Neutrophil (primary cell): ENCODE results near the gene RPN2.

Experiments used
- H3K27ac ChIP-seq: fragments of 200-600 bp; sonication (generic); 2 replicates; pipeline ENCODE4 v1.5.1; 2016; ENCODE audit warnings: mild to moderate bottlenecking, moderate library complexity
- H3K27me3 ChIP-seq: fragments of 200-600 bp; sonication (generic); 2 replicates; pipeline ENCODE4 v1.6.0; 2016; ENCODE audit warnings: mild to moderate bottlenecking
- H3K36me3 ChIP-seq: fragments of 200-600 bp; sonication (generic); 2 replicates; pipeline ENCODE4 v1.5.1; 2017
- H3K4me1 ChIP-seq, 2 experiments: fragments of 200-600 bp in 1 of 2; sonication (generic) in 1 of 2; 1 replicate in 1 of 2; 2 replicates in 1 of 2; pipeline versions ENCODE4 v1.5.1 to v1.6.1; 2013 to 2016; ENCODE audit warnings: low read depth in 1 of 2, low read length in 1 of 2, mild to moderate bottlenecking in 1 of 2, moderate library complexity in 1 of 2; ENCODE audit not compliant: control insufficient read depth in 1 of 2, insufficient read depth in 1 of 2
- H3K4me3 ChIP-seq, 2 experiments: fragments of 200-600 bp in 1 of 2; sonication (generic) in 1 of 2; 1 replicate in 1 of 2; 2 replicates in 1 of 2; pipeline ENCODE4 v1.5.1; 2013 to 2016; ENCODE audit warnings: low read depth in 1 of 2, low read length in 1 of 2, mild to moderate bottlenecking in 1 of 2, moderate library complexity in 1 of 2
- H3K9me3 ChIP-seq: fragments of 200-600 bp; sonication (generic); 2 replicates; pipeline ENCODE4 v1.5.1; 2016
- CTCF ChIP-seq: fragments of 200-600 bp; sonication (generic); IDR thresholded peaks from 2 replicates; pipeline ENCODE4 v1.5.1; 2016; ENCODE audit warnings: antibody characterized with exemption

The RPN2 gene

GRCh38 chr20:37193226-37193625 lies 14.1 kb downstream of the RPN2 start:
- Histone ChIP-seq H3K4me1 (peaks cover 6% of the 10 kb centered on the region in 2 experiments), H3K4me3 (no peak overlapping the region), H3K9me3 (no peaks in the 10 kb centered on the region), H3K27ac (no peak overlapping the region), H3K27me3 (no peaks in the 10 kb centered on the region), H3K36me3 (peaks cover 14% of the 10 kb centered on the region)
- TF ChIP-seq CTCF, result no peak

GRCh38 chr20:37193821-37194220 lies 14.7 kb downstream of the RPN2 start:
- TF ChIP-seq CTCF, result no peak
- Histone ChIP-seq H3K4me1 (peaks cover 6% of the 10 kb centered on the region in 2 experiments), H3K36me3 (peaks cover 17% of the 10 kb centered on the region), H3K27ac (no peak overlapping the region), H3K9me3 (no peaks in the 10 kb centered on the region), H3K27me3 (no peaks in the 10 kb centered on the region), H3K4me3 (no peak overlapping the region)

GRCh38 chr20:37194621-37195417 lies 15.7 kb downstream of the RPN2 start:
- no peaks in the 10 kb centered on the region for H3K27me3 ChIP-seq
- peaks cover 6% of the 10 kb centered on the region in 2 experiments for H3K4me1 ChIP-seq
- peaks cover 22% of the 10 kb centered on the region for H3K36me3 ChIP-seq
- TF ChIP-seq CTCF, result no peak
- peak overlapping the region; percentile 27 for H3K27ac ChIP-seq
- H3K4me3 ChIP-seq, result no peak overlapping the region
- H3K9me3 ChIP-seq, result no peaks in the 10 kb centered on the region

- Histone ChIP-seq H3K36me3 (peaks cover 37% of the 10 kb centered on the region), H3K4me1 (peaks cover 6% of the 10 kb centered on the region in 2 experiments), H3K4me3 (no peak overlapping the region)
Measured at GRCh38 chr20:37198932-37199660, 20.0 kb downstream of the RPN2 start.

GRCh38 chr20:37200376-37200775 lies 21.2 kb downstream of the RPN2 start:
- Histone ChIP-seq H3K4me1 (no peaks in the 10 kb centered on the region), H3K4me3 (no peak overlapping the region), H3K27ac (no peak overlapping the region), H3K9me3 (no peaks in the 10 kb centered on the region), H3K27me3 (no peaks in the 10 kb centered on the region), H3K36me3 (peaks cover 50% of the 10 kb centered on the region)
- no peak for TF ChIP-seq CTCF

More at GRCh38 chr20:37198932-37199660, 20.0 kb downstream of the RPN2 start:
- no peaks in the 10 kb centered on the region for H3K9me3 ChIP-seq
- no peak overlapping the region for H3K27ac ChIP-seq
- no peak for TF ChIP-seq CTCF
- H3K27me3 ChIP-seq, result no peaks in the 10 kb centered on the region
